Measurements from ENCODE around the gene HSD17B12.
"Not testable (repeated sequence)": the region's sequence is repeated elsewhere in the genome, so short reads cannot be mapped to it uniquely, and the experiment has no call there.

The HSD17B12 gene

GRCh38 chr11:43680521-43681400 lies at the start of gene HSD17B12:
Gene HSD17B12, plus strand, starts transcription at chr11:43680738. Its CDS starts 90 bp downstream, at chr11:43680828.
- peak; percentile 100 for DNase-seq

- no peak for DNase-seq
Observed at GRCh38 chr11:43631732-43632131, 48.8 kb upstream of the HSD17B12 start.

GRCh38 chr11:43632181-43632580 lies 48.4 kb upstream of the HSD17B12 start:
- DNase-seq: no peak

- DNase-seq: no peak
Observed at GRCh38 chr11:43638717-43639116, 41.8 kb upstream of the HSD17B12 start.

GRCh38 chr11:43639224-43639623 lies 41.3 kb upstream of the HSD17B12 start:
- DNase-seq: no peak

GRCh38 chr11:43639920-43640319 lies 40.6 kb upstream of the HSD17B12 start:
- DNase-seq: no peak

GRCh38 chr11:43643898-43644620 lies 36.5 kb upstream of the HSD17B12 start:
- DNase-seq: peak; percentile 95

- DNase-seq: no peak
Observed at GRCh38 chr11:43644621-43645299, 35.8 kb upstream of the HSD17B12 start.

GRCh38 chr11:43646767-43647166 lies 33.8 kb upstream of the HSD17B12 start:
- DNase-seq: no peak

- no peak for DNase-seq
Observed at GRCh38 chr11:43648888-43649287, 31.6 kb upstream of the HSD17B12 start.

GRCh38 chr11:43649501-43649900 lies 31.0 kb upstream of the HSD17B12 start:
- no peak for DNase-seq

GRCh38 chr11:43649921-43650320 lies 30.6 kb upstream of the HSD17B12 start:
- DNase-seq: no peak

- not testable (repeated sequence) for DNase-seq
Observed at GRCh38 chr11:43663018-43663417, 17.5 kb upstream of the HSD17B12 start.

- DNase-seq: no peak
Observed at GRCh38 chr11:43664295-43664694, 16.2 kb upstream of the HSD17B12 start.

- not testable (repeated sequence) for DNase-seq
Observed at GRCh38 chr11:43671284-43671683, 9.3 kb upstream of the HSD17B12 start.

- DNase-seq: no peak
Observed at GRCh38 chr11:43674560-43674959, 6.0 kb upstream of the HSD17B12 start.

- no peak for DNase-seq
Observed at GRCh38 chr11:43676933-43677332, 3.6 kb upstream of the HSD17B12 start.

- no peak for DNase-seq
Observed at GRCh38 chr11:43681401-43681942, 934 bp downstream of the HSD17B12 start.

GRCh38 chr11:43682081-43682480 lies 1.5 kb downstream of the HSD17B12 start:
- not testable (repeated sequence) for DNase-seq

- DNase-seq: no peak
Observed at GRCh38 chr11:43685440-43685839, 4.9 kb downstream of the HSD17B12 start.

GRCh38 chr11:43686207-43686606 lies 5.7 kb downstream of the HSD17B12 start:
- DNase-seq: no peak

GRCh38 chr11:43687120-43687791 lies 6.7 kb downstream of the HSD17B12 start:
- no peak for DNase-seq

GRCh38 chr11:43688394-43688793 lies 7.9 kb downstream of the HSD17B12 start:
- DNase-seq: no peak

All from activated effector memory CD4-positive, alpha-beta T cell treated with anti-CD3 and anti-CD28 coated beads, Interleukin-2, amount 50 U/mL, for 16 hours (primary cell).